NCI-H146 treated with DMSO at 0.1 percent for 48 hours (cell line): ENCODE measurements around the gene RBM15.
A peak's percentile ranks its signal among the peaks of the same experiment; 100 is the strongest.

ENCODE experiments used
- DNase-seq: peaks from one replicate; lab custom pipeline; 2025; ENCODE audit not compliant: unreplicated experiment; lab: John Stamatoyannopoulos, UW

The RBM15 gene

DNA sequence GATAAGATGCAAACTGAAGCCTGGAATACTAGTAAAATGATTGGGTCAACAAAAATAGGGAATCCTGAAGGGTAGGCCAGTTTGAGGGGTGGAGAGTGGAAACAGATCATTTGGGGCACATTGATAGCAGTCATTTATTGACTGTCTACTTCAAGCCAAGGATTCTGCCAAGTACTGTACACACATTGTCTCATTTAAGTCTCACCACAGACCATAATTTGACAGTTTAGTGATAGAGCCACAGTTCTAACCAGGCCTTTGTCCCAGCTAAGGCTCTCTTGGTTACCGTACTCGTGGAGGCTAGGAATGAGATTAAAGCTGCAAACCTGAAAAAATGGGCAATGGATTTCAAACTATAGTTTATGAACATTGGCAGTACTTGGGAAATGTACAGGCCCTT lies 11.2 kb downstream of the RBM15 start:
- no peak for DNase-seq

DNA sequence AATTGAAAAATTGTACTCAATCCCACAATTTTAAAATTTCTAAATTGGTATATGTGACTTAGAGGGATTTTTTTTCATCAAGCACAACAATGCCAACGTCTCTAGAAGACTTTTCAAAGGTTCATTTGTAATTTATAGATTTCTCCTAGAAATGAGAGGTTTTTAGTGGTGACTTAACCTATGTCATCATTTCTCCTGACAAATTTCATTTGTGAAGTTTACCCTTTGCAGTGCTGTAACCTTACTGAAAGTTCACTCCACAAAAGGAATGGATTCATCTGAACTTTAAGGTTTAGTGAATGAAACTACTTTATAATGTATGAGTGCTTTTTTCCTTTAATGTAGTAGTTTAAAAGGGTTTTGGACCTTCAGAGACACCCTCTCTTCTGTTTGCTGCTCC lies 16.1 kb downstream of the RBM15 start:
- no peak for DNase-seq

DNA sequence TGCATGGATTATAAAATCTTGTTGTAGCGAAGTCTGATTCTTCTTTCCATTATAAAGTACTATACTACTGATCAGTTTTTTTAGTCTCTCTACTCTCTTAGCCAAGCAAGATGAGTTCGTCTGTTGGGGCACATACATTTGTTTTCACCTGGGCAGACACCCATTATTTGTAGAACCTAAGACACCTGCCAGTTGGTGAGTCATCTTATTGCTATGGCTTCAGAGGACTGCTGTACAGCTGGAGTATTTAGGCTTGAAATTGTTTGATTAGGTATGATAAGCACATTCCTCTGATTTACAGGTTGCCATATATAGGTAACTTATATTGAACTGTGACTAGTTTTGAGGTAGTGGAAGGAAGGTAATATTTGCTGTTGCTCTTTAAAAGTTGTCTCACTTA lies 17.2 kb downstream of the RBM15 start:
- DNase-seq, result peak; percentile 32

DNA sequence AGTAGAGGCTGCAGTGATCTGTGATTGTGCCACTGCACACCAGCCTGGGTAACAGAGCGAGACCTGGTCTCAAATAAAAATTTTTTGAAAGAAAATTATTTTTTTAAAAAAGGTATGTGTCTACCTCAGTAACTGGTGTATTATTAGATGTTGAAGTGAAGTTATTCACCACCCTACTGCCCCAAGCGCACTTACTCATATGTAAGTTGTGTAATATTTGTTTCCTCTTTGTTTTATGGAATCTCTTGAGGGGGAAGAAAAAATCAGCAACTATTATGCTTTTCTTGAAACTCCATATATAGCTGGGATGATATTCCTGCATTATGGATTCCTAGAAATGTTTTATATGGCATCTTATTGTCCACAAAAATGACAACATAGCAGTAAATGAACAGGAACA lies 21.3 kb downstream of the RBM15 start:
- no peak for DNase-seq

DNA sequence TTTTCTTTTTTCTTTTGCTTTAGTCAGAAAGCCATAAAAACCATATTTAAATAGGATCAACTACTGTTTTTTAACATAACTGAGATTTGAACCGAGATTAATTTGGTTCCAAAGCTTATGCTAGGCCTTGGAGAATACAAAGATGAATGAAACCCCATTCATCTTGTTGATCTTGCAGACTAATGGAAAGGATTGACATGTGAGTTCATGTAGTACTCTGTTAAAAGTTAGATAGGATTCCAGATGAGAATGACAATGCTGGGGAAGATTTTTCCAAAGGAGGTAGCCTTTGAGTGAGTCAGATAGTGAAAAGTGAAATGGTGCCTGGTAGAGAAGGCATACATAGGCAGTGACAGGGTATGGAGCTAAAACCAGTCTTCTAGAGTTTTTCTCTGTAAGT lies 22.7 kb downstream of the RBM15 start:
- no peak for DNase-seq

DNA sequence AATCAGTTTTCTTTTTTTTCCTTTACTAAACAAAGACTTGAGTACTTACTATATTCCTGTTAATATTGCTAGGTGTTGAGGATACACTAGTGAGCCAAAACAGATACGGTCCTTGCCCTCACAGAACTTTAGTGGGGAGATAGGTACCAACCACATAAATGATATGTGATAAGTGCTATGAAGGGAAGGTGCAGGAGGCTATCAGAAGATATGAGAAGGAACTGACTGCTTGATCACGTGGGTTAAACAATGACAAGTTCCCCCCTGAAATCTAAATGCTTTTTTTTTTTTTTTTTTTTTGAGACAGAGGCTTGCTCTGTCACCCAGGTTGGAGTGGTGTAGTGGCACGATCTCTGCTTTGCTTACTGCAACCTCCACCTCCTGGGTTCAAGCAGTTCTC lies 25.0 kb downstream of the RBM15 start:
- no peak for DNase-seq

DNA sequence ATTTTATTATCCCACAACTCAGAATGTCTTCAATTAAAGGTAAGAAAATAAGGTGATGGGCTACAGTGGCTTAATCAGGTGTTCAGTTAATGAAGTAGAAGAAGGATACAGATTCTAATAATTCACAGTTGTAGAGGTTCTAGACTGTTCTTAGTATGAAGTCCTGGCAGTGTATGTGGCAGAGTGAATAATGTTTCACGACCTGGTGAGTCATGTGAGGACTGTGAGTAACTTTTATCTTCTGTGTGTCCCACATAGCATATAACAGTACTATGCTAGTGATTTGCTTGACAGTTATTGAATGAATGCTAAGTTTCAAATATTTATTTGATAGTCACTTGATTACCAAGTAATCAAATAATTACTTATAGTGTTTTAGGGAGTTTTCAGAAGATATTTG lies 31.6 kb downstream of the RBM15 start:
- DNase-seq, result no peak

DNA sequence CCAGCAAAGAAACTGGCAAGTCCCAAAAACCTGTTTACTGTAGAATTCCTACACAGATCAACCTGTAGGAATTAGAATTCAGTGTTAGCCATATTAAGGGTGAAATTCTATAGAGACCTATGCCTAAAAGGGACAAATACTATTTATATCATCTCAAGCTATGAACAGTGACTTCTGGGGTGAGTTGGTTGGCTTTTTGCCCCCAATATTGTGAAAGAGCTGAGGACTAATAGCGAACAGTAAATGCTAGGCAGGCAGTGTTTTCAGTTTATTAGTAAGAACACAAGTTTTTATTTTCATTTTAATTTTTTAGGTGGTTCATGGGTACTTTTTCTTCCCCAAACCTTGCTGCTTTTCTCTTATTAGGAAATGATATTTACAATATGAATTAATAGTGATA lies 36.3 kb downstream of the RBM15 start:
- no peak for DNase-seq

DNA sequence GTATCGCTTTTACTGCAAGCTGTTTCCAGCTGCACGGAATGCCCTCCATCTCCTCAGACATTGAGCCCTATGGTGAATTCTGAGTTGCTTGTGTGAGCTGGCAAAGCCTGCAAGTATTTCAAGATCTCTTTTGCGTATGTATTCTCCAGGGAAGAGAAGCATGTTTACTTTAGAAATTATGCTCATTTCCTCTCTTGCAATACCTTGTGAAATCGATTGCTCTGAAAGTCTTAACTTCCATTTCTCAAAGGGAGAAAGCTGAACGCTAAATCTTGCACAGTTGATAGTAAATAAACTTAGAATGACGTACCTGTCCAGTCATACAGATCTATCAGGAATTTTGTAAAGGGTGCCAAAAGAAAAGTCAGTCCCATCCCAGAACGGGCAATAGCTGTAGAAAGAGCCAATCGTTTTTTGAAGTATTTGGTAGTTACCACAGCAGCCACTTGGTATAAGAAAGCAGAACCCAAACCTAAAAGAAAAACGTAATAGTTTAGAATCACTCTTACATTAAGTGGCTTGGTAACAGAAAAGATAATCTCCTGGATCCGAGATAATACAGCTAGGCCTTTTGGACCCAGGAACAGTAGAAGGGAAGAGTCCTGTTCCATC lies 41.6 kb downstream of the RBM15 start:
- DNase-seq, result no peak

DNA sequence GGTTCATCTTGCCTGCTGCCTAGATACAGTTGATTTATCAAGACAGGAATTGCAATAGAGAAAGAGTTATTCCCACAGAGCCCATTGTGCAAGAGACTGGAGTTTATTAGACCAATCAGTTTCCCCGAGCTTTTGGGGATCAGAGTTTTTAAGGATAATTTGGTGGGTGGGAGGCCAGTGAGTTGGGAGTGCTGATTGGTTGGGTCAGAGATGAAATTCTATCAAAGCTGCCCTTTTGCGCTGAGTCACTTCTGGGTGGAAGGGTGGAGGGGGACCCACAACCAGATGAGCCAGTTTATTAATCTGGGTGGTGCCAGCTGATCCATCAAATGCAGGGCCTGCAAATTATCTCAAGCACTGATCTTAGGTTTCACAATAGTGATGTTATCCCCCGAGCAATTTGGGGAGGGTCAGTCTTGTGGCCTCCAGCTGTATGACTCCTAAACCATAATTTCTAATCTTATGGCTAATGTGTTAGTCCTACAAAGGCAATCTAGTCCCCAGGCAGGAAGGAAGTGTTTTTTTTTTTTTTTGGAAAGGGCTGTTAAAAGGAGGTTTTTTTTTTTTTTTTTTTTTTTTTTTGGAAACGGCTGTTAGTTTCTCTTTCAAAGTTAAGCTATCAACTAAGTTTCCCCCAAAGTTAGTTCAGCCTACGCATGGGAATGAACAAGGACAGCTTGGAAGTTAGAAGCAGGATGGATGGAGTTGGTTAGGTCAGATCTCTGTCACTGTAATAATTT lies 44.2 kb downstream of the RBM15 start:
- DNase-seq, result no peak

DNA sequence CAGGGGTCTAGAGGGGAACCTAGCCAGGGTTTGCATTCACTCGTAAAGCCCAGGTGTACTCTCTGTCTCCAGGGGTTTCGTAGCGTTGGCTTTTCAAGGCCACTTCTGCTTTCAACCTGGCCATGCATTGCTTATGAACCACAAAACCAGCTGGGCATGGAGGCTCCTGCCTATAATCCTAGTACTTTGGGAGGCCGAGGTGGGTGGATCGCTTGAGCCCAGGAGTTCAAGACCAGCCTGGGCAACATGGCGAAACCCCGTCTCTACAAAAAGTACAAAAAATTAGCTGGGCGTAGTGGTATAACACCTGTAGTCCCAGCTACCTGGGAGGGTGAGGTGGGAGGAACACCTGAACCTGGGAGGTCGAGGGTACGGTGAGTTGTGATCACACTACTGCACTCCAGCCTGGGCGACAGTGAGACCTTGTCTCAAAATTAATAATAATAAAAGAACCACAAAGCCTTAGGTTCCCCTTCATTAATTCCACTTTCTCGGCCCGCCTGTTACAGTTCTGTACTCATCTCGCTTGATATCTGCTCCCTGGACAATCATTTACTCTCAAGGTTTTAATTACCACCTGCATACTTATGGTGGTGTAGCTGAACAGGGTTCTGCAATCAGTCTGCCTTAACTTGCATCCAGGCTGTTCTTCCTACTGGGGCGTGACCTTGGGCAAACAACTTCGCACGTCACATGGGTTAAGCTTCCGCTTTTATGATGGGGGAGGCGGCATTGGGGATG lies 45.6 kb downstream of the RBM15 start:
- no peak for DNase-seq

DNA sequence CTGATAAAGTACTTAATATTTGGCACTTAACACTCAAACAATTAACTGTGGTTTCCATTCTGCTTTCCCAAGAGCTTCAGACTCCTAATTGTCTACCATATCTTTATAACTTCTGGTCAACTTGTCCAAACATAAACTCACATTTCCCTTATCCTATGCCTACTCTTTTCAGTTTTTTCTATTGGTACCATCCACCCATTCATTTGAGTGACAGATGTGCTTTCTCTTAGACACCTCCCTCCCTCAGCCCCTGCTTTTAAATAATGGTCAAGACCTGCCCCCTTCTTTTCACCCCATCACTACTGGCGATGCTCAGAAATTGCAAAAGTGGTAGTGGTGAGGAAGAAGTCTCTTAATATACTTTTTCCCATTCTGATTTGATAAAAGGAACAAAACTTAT lies 46.2 kb downstream of the RBM15 start:
- DNase-seq, result no peak

DNA sequence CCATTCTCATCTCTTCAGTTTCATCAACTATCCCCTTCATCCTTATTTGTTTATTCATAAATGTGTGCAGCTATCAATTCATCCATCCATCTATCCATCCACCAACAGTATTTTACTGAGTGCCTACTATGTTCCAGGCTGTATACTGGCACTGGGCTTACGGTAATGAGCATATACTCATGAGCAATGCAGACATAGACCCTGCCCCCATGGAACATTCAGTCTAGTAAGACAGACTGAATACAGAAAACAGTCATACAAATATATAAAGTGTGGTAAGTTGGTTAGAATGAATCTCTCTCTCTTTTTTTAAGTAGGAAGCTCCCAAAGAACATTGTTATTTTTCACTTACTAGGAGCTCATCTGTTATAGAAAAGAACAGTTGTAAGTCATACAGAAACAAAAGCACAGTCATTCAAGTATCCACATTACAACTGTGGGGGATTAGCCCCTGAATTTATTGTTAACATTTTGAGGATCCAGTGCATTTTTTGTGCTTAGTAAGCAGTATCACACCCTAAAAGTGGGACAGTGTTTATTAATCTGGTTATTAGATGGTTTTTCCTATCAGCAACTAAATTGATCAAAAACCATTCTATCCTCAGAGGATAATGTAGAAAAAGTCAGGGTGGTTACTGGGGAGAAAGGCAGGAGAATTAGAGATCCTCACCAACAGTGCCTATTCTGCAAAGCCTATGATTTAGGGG lies 48.0 kb downstream of the RBM15 start:
- DNase-seq, result no peak

DNA sequence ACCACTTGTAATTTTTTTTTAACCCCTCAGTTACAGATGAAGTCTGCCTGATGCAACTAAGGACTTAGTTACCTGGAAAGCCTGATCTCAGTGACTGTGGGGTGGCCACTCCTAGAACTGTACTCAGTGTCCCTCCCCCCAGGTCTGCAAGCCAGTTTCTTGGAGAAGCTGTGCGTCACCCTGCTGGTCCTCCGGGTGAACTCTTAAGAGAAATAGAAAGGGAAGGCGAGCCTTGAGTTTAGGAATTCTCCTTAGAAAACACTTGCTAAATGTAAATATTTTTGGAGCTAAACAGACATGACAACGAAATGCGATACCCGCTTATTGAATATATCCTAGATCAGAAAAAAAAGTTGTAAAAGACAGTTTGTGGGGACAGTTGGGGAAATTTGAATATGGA lies 50.9 kb downstream of the RBM15 start:
- no peak for DNase-seq

DNA sequence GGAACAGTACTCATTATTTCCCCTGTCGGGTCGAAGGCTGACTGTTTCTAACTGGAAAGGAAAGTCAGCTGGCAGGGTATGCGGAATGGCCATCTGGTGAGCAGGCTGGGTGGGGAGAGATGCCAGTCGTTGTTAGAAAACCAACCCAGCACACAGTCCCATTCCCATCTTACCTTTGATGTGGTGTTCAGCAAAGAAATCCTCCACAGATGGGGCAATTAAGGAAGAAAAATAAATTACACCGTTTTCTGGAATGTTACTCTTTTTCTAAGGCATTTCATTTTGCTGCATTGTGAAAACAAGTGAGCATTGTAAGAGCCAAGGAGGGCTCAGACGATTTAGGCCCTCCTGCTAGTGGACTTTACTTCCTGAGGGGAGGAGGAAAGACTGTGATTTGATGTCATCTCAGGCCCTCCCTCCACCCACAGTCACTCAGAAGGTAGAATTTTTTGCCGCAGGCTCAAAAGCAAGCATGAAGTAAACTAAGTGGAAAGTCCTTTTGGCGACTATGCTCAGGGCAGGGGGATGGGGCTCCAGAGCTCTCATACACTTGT lies 51.6 kb downstream of the RBM15 start, which contains the start of gene SLC16A4:
SLC16A4 (minus strand) TSS at position 335 of the 554 bp plus-strand sequence. CDS start 1,703 bp downstream, outside the sequence.
- DNase-seq, result no peak

DNA sequence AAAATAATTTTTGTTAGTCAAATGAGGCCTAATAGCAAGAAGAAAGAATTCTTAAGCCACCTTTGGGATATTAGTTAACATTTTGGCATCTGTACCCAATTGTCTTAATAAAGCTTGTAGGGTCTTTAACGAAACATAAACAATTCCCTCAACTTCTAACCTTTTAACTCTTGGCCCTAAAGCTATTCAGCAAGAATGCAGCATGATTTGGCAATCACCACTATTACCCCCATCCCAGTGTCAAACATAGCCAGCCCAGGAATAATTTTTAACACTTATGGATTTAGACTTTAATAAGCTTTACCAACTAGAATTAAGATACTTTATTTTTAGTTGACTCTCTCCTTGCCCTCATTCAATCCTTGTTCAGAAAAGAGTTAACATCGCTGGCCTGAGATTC lies 54.1 kb downstream of the RBM15 start:
- DNase-seq, result no peak

DNA sequence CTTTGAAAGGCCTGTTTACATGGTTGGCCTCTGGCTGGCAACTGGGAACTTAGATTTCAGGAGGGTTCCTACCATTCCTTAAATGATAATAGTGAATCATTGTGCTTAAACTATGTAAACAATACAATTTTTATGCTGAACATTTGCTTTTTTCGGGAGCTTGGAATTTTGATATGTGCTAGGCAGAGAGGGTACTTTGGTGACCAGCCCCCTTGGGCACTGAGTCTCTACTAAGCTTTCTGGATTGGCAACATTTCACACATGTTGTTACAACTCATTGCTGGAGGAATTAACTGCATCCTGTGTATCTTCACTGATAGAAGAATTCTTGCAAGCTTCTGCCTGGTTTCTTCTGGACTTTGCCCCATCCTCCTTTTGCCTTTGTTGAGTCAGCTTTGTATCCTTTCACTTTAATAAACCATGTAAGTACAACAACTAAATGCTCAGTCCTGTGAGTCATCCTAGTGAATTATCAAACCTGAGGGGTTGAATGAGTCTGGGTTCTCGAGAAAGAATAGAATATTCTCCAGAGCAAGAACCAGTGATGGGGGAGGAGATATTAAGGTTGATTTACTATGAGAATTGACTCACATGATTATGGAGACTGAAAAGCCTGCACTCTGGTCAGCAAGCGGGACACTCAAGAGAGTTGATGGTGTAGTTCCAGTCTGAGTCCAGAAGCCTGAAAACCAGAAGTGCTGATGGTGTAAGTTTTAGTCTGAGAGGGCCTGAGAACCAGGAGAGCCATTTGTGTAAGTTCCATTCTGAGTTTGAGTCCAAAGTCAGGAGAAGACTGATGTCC lies 54.7 kb downstream of the RBM15 start:
- no peak for DNase-seq

DNA sequence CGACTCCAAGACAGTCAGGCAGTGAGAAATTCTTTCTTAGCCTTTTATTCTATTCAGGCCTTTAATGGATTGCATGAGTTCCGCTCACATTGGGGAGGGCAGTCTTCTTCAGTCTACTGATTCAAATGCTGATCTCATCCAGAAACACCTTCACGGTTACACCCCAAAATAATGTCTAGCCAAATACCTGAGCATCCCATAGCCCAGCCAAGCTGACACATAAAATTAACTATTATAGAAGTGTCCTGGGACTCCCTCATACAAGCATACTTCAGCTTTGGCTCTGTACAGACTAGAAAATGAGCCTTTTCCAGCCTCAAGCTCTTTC lies 55.3 kb downstream of the RBM15 start:
- DNase-seq, result no peak
